DND-41 (cell line): ENCODE data around the gene ZNF688.

Experiments used
- EZH2 ChIP-seq: IDR thresholded peaks from 3 replicates; pipeline ENCODE4 v1.6.1; 2012; ENCODE audit warnings: borderline replicate concordance, low read depth, mild to moderate bottlenecking, moderate library complexity, low read length, inconsistent platforms; ENCODE audit not compliant: severe bottlenecking
- TF ChIP-seq, protein P1 (sequence below): IDR thresholded peaks from 2 replicates; pipeline ENCODE4 v1.5.1; 2012; ENCODE audit warnings: borderline replicate concordance, low read length, moderate library complexity, mild to moderate bottlenecking; ENCODE audit not compliant: poor library complexity, severe bottlenecking; ENCODE audit errors: extremely low read depth

DNA sequence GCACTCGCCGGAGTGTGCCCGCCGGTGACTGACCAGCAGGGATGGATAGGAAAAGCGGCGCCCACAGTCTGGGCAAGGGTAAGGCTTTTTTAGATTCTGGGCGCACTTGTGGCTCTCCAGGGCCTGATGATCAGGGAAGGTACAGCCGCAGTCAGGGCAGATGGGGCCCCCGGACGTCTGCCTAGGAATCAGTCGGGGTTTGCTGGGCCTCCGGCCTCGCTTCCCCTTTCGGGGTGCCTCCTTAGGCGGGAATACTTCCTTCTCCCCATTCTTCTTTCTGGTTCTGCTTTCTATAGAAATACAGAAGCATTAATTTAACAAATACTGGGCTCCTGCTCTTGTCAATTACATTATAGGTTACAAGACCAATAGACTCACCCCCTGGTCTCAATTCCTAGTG is 33.6 kb upstream of the ZNF688 start:
- no peak for TF ChIP-seq EZH2
- TF ChIP-seq, protein P1, sequence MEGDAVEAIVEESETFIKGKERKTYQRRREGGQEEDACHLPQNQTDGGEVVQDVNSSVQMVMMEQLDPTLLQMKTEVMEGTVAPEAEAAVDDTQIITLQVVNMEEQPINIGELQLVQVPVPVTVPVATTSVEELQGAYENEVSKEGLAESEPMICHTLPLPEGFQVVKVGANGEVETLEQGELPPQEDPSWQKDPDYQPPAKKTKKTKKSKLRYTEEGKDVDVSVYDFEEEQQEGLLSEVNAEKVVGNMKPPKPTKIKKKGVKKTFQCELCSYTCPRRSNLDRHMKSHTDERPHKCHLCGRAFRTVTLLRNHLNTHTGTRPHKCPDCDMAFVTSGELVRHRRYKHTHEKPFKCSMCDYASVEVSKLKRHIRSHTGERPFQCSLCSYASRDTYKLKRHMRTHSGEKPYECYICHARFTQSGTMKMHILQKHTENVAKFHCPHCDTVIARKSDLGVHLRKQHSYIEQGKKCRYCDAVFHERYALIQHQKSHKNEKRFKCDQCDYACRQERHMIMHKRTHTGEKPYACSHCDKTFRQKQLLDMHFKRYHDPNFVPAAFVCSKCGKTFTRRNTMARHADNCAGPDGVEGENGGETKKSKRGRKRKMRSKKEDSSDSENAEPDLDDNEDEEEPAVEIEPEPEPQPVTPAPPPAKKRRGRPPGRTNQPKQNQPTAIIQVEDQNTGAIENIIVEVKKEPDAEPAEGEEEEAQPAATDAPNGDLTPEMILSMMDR: no peak
